Gastroesophageal sphincter (tissue), 3 donors: Measurements from ENCODE around the gene RSF1.

Experiments used
- POLR2A ChIP-seq, 2 donors: fragments of 450-650 bp; IDR thresholded peaks; one replicate each; pipeline ENCODE4 v1.6.1; 2017; ENCODE audit warnings: antibody characterized with exemption in 2 of 2, mild to moderate bottlenecking in 2 of 2, moderate library complexity in 1 of 2
- POLR2AphosphoS5 ChIP-seq: sonication (generic); formaldehyde crosslinking; IDR thresholded peaks from one replicate; pipeline ENCODE4 v1.6.1; 2017; ENCODE audit warnings: antibody characterized with exemption
- TF ChIP-seq, protein P1 (sequence below), 4 experiments: fragments of 200-600 bp in 2 of 4; fragments of 450-650 bp in 2 of 4; sonication (generic) in 1 of 4; IDR thresholded peaks; one replicate each; pipeline ENCODE4 v1.5.1; 2017 to 2019; ENCODE audit warnings: antibody characterized with exemption in 4 of 4, mild to moderate bottlenecking in 2 of 4, moderate library complexity in 2 of 4

DNA sequence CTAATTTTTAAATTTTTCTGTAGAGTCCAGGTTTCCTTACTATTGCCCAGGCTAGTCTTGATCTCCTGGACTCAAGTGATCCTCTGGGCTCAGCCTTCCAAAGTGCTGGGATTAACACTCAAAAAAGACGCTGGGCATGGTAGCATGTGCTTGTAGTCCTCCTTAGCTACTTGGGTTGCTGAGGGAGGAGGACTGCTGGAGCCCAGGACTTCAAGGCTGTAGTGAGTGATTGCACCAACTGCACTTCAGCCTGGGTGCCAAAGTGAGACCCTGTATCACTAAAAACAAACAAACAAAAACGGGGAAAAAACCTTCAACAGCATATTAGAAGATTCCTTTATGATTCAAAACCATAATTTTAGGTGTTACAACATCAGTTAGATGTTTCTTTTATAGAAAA lies 44.6 kb downstream of the RSF1 start:
- TF ChIP-seq POLR2AphosphoS5 (no peak), POLR2A (IDR thresholded peaks at IDR 0.05) (no peak)
- TF ChIP-seq, protein P1, sequence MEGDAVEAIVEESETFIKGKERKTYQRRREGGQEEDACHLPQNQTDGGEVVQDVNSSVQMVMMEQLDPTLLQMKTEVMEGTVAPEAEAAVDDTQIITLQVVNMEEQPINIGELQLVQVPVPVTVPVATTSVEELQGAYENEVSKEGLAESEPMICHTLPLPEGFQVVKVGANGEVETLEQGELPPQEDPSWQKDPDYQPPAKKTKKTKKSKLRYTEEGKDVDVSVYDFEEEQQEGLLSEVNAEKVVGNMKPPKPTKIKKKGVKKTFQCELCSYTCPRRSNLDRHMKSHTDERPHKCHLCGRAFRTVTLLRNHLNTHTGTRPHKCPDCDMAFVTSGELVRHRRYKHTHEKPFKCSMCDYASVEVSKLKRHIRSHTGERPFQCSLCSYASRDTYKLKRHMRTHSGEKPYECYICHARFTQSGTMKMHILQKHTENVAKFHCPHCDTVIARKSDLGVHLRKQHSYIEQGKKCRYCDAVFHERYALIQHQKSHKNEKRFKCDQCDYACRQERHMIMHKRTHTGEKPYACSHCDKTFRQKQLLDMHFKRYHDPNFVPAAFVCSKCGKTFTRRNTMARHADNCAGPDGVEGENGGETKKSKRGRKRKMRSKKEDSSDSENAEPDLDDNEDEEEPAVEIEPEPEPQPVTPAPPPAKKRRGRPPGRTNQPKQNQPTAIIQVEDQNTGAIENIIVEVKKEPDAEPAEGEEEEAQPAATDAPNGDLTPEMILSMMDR (IDR thresholded peaks at IDR 0.05), result no peak
